Activated CD8-positive, alpha-beta memory T cell treated with anti-CD3 and anti-CD28 coated beads for 4 hours (primary cell): ENCODE results near the gene NBPF19.
"Not testable (repeated sequence)": the region's sequence is repeated elsewhere in the genome, so short reads cannot be mapped to it uniquely, and the experiment has no call there.

Source experiments
- DNase-seq, 2 donors: peaks; one replicate each; pipeline ENCODE4 v3.0.0-alpha.2; 2020; ENCODE audit warnings: low read depth in 2 of 2

Gene NBPF19

GRCh38 chr1:149474745-149475144, at the start of gene NBPF19:
NBPF19 (plus strand) TSS chr1:149475045; CDS start chr1:149475933, 888 bp downstream.
- DNase-seq = not testable (repeated sequence)

GRCh38 chr1:149428317-149428716, 46.5 kb upstream of the NBPF19 start:
- DNase-seq = not testable (repeated sequence)

- not testable (repeated sequence) for DNase-seq
Measured at GRCh38 chr1:149445451-149445850, 29.4 kb upstream of the NBPF19 start.

GRCh38 chr1:149452196-149452595, 22.6 kb upstream of the NBPF19 start:
- not testable (repeated sequence) for DNase-seq

- DNase-seq = not testable (repeated sequence)
Measured at GRCh38 chr1:149452652-149453051, 22.2 kb upstream of the NBPF19 start.

- DNase-seq = peak; percentile 1 to 12
Measured at GRCh38 chr1:149558350-149558825, 83.5 kb downstream of the NBPF19 start.

- not testable (repeated sequence) for DNase-seq
Measured at GRCh38 chr1:149561806-149562205, 87.0 kb downstream of the NBPF19 start.

GRCh38 chr1:149565485-149565884, 90.6 kb downstream of the NBPF19 start:
- DNase-seq = not testable (repeated sequence)

- DNase-seq = not testable (repeated sequence)
Measured at GRCh38 chr1:149572763-149573162, 97.9 kb downstream of the NBPF19 start.

GRCh38 chr1:149585592-149585991, 110.7 kb downstream of the NBPF19 start:
- DNase-seq = peak; percentile 16 to 28
